HG03378 (cell line): ENCODE measurements around the gene TBC1D9.

Experiments
- ATAC-seq: cut with Tn5 transposase; IDR thresholded peaks from one replicate; pipeline ENCODE4 v1.9.1; 2021; ENCODE audit warnings: mild to moderate bottlenecking, moderate library complexity; ENCODE audit not compliant: unreplicated experiment

The TBC1D9 gene

DNA sequence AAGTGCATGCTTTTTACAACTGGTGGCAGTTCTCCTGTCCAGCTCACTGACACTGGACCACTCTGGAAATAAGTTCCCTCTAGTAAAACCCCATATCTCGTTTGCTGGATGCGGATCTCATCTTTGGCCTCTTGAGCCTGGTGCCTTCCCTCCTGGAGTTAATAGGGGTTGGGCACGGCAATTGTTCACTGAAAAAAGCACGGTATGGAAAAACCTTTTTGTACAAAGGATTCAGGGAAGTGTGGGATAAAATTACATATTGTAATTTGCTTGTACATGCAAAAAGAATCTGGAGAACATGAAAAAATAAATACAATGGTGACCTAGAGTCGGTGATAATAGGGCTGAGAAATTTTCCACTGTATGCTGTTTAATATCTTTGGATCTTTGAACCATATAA, 30.6 kb downstream of the TBC1D9 start:
- ATAC-seq: no peak

DNA sequence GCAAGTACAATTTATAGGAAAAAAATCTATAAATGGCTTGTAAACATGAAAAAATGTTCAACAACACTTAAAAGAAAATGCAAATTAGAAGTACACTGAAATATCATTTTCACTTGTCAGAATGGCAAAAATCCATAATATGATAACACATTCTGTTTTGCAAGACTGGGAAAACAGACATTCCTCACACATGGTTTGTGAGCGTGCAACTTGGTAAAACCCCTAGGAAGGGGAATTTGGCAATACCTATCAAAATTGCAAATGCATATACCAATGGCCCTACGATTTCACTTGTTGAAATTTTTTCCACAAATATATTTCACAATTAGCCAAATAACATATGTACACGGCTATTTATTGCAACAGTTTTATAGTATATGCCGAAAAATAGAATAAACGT, 31.4 kb downstream of the TBC1D9 start:
- ATAC-seq: no peak

DNA sequence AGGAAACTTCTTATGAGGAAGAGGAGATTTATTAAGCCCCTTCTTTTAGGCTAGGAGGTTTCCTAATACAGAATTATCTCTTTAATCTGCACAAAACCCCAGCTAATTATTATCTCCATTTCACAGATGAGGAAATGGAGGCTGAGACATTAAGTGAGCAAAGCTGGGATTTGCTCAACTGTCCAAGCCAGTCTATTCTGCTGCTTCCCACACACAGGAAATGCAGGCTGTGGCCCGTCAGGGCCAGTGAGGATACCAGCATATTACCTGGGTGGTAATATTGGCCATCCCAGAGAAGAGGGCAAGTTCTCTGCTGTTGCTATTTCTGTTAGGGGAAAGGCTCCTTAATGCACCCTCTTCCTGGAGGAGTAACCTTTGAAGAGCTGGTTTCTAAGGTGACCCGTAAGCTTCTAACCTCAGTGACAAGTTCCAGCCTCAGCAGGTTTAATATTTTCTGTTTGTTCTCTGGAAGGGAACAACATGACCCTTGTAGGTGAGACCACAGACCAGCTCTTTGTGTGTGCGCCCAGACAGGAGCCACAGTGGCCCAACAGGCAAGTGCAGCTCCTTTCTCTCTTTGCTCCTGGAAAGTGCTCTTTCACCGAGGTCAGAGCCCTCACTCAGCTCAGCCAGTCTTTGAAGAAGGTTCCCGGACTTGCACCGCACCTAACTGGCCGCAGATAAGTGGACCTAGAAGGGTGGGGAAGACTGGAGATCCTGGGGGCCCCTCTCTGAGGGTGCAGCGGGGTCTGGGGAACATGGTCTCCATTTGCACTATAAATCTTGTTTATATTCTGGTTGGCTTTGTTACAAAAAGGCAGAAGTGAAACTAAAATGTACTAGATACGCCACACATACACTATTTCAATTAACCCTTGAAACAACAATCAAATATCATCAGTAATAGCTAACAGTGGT, 35.5 kb downstream of the TBC1D9 start:
- peak; percentile 60 for ATAC-seq

DNA sequence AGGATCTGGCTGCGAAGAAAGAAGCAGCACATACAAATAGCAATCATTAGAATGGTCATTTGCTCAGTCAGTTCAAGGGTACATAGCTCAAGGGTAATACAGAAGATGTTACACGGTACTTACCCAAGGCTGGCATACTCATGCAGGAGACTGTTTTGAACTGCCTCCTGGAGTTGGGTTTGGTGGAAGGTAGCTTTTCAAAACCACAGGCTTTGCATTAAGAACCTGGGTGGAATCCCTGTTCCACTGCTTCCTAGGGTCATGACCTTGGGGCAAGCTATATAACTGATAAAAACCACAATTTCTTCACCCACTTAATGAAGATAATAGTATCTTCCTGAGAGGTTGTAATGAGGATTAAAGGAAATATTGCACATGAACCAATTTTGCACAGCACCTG, 36.5 kb downstream of the TBC1D9 start:
- peak; percentile 68 for ATAC-seq

DNA sequence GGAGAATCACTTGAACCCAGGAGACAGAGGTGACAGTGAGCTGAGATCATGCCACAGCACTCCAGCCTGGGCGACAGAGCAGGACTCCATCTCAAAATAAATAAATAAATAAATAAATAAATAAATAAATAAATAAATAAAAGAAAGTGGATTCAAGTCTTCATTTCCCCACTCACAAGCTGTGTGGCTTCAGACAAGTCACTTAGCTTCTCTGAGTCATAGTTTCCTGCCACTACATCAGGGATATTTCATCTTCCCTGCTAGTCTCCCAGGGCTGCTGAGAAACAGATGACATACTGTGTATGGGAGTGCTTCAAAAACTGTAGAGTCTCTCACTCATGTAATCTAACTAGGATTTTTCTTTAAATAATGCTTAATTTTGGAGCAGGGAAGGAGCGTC, 37.2 kb downstream of the TBC1D9 start:
- ATAC-seq: no peak

DNA sequence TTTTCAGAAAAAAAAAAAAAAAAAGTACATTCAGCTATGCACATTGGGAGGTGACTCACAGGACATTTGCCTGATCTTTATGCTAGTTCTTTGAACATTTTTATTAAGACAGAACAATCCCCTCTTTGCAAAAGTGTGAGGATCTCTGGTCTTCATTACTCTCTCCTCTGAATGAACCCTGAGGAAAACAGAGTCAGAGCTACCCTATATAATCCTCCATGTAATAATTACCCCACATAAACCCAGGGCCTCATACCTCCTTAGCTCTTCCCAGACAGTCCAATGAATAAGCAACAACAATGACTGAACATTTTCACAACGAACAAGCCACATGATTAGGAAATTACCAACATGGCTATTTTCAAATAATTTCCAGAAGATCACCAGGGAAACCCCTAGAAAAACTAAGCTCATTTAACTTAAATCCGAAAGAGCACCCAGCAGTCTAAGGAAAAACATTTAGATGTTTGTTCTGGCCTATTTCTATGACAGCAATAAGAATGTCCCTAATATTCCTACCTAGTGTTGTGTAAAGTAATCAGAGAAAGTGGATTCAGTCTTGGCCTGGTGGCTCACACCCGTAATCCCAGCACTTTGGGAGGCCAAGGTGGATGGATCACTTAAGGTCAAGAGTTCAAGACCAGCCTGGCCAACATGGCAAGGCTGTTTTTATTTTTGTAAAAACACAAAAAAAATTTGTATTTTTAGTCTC, 37.8 kb downstream of the TBC1D9 start:
- no peak for ATAC-seq

DNA sequence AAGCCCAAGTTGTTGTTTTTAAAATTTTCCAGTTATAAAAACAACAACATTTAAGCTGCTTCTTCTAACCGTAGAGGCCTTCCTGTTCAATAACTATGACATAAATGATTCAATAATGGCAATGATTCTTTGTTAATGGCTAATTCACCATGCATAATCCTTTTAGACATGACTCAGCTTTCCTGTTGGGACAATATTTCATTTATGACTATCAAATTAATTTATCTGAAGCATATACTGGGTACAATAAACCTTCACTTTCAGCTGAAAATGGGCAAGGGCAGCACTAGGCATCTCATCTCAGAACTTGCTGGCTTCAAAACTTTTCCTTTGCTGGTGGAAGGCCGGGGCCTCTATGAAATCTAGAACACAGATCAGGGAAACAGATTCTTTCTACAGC, 38.9 kb downstream of the TBC1D9 start:
- no peak for ATAC-seq

DNA sequence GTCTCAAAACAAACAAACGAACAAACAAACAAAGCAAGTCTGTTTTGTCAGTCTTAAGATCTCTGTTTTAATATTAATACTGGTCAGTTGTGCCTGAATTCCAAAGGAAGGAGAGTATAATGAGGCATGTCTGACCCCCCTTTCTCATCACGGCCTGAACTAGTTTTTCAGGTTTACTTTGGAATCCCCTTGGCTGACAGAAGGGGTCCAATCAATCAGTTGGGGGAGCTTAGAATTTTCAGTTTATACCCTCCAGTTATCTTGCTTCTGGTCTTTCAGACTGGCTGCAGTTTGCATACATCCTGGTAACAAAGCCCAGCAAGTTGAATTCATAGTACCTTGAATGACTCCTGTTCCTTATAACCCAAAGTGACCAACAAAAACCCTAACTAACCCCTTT, 41.1 kb downstream of the TBC1D9 start:
- ATAC-seq: no peak

DNA sequence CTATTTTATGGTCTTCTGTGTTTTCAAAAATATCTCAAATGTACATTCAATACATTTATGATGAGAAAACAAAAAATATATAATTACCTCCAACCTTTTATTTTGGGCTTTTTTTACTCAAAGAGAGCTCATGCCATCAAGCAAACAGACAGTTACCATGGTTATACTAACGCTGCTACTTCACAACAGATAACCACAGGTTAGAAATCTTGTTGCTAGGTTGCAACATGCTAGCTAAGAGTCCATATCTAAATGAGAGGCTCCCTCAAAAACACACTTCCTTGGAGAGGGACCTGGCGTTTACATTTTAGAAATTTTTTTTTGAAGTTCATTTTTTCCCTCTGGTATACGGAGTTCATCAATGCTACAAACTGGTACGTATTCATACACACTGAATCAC, 44.3 kb downstream of the TBC1D9 start:
- no peak for ATAC-seq

DNA sequence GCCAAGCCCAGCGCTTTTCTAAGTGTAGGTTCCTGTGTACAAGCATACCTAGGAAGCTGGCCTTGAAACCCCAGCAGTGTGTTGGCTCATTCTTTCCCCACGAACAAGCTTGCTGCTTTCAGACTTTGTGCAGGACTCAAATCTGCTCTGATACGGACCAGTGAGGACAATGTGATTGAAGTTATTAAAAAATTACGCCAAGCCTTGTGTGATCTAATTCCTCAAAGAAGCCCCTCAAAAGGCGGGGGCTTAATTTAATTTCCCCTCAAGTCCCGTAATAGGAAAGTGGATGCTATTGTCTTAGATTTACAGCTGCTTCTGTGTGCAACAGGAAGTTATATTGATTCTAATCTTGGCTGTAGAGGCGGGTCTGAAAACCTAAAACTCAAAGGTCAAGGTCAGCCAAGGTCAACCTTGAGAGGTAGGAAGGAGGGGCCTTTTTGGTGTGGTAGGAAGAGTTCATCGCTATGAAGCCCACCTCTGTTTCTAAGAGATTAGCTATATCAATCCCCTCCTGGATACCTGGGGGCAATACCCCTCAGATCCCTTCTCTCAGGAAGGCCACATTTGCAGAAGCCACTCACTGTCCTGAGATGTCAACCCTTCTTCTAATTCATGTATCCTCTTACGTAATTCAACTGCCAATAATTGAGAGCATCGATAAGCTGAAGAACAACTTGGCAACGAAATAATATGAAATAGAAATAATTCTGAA, 45.1 kb downstream of the TBC1D9 start:
- ATAC-seq: no peak

DNA sequence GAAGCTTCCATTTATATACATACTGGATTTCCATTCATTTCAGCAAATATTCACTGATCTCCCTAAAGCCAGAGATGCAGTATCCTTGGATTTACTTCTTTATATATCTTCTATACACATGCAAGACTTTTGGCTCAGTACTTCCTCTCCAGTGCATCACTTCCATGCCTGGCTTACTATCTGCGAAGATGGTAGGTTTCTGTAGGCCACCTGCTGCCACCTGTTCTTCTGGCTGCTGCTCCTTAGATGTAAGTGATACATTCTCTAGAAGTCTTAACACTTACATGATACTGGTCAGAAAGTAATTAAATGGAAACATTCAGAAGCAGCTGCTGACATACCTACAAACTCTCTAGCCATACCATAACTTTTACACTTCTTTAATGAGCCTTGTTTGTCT, 48.9 kb downstream of the TBC1D9 start:
- no peak for ATAC-seq

DNA sequence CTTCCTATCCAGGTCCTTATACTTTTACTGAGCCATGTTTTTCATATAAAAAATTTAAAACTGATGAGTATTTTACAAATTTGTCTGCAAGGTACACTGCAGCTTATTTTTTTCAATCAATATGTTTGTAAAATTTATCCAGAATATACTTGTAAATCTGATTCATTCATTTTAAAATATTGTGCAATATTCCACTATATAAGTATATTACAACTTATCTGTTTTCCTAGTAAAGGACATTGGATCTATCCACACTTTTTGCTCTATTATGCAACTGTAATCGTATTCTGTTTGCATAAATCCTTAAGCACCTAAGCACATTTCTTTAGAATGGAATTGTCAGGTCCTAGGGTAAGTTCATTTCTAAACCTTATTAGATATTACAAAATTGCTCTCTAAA, 49.5 kb downstream of the TBC1D9 start:
- ATAC-seq: no peak

DNA sequence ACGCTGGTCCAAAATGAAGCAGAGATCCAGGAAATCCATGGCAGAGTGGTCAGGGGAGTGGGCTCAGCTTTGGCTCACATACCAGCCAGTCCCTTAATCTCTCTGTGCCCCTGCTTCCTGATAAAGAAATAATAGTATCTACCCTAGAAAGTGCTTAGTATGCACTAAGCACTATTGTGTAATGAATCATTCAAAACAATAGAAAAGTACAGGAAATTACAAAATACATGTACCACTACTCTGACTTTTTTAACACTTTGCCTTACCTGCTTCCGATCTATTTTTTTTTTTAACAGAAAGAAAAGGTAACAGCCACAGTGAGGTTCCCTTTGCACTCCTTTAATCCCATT, 49.9 kb downstream of the TBC1D9 start:
- no peak for ATAC-seq

DNA sequence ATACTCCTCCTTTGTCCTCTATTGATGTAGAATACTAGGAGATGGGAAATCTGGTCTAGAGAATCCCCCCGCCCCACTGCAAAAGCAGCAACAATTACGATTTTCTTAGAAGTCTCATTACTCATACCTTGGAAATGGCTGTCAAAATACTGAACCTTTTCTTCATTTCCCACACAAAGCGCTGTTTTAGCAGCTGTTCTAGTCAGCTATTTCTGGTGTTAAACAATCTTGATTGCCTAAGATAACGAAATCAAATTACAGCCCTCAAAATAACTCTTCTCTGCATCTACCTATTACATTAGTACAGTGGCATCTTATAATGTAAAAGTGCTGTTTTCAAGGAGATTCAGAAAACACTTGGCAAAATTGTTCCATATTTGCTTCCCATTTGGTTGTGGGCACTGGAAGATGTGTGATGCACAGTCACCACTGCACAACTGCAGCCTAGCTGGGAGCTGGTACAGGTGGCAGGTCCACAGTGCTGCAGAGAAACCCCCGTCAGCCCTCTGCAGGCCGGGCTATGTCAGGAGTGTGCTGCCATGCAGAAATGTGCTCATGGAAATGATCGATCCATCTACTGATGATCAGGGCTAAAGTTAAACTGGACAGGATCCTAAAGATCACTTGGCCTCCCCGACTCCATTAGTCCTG, 50.4 kb downstream of the TBC1D9 start:
- ATAC-seq: no peak

DNA sequence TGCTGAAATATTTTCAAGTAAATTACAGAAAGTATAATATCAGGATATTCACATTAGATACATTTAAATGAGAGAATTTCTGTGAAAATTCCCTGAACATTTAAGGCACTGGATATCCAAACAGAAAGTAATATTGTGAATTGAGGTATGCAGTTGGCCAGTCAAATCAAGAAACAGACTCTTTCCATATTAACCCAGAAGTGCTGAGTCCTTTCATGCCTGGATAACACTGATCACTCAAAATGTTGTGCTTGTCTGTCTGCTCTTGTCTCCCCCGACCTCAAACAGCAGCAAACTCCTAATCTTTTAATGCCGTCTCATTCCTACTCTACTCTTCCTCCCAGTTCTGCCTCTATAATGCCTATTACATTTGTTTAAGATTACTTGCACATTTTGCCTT, 51.2 kb downstream of the TBC1D9 start:
- ATAC-seq: peak; percentile 47

DNA sequence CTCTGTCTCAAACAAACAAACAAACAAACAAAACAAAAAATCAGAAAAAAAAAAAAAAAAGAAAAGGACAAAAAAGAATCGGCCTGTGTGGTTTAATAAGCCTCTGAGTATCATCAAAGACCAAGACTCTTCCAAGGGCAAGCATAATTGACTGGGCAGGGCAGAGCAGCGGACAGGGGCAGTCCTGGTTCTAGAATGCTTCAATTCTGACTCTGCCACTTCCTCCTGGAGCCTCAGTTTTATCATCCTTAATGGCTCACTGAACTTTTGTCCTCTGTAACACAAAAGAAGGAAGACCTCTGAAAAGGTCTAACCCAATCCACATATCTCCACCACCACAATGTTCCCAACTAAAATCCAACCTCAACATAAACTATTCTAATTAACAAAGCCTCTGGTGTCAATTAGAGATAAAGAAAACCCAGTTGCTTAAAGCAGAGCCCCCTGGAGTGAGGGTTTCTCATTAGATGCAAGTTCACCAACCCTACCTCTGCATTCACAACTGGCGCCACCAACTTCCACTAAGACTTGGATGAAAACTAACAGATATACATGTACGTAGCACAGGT, 51.7 kb downstream of the TBC1D9 start:
- ATAC-seq: no peak

DNA sequence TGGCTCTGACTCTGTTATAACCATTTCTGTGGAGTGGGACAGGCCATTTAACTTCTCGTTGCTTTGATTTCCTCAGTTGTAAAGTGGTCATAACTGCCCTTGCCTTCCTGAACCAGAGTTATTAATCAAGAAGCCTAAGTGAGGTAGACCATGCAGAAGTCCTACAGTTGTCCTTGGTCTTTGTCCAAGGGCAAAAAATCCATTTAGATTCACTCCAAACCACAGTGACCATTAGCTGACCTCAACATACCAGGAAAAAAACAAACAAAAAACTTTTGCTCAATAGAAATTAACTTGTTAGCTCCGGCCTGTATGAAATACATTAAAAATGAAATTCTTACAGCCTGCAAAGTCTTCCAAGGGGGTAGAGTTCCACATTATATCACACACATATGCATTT, 52.7 kb downstream of the TBC1D9 start:
- no peak for ATAC-seq

DNA sequence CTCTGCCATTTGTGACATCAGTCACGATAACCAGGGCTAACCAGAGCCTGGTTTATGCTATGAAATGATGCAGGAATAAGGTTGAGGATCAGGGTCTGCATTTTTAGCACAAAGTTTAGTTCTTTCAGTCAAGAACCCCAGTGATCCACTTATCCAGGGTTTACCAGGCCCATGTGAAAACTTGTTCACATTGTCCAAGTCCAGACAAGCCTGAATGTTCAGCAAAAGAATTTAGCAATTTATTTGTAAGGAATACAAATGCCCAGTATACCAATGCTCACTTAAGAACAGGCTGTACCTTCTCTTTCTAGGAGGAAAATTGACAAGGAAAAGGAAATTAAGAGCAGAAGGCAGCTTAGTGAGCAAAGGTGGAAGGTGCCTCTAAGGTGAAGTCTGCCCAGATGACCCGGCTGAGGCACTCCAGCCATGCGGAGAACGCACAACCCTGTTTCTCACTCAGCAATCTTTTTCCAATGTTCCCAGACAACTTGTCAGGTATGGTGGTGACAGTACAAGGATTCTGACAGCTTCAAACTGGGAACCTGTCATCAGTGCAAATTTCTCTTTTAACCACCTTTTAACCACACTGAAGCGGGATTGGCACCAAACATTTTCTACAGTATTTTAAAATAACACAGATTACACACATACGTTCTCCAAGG, 54.0 kb downstream of the TBC1D9 start:
- ATAC-seq: no peak

DNA sequence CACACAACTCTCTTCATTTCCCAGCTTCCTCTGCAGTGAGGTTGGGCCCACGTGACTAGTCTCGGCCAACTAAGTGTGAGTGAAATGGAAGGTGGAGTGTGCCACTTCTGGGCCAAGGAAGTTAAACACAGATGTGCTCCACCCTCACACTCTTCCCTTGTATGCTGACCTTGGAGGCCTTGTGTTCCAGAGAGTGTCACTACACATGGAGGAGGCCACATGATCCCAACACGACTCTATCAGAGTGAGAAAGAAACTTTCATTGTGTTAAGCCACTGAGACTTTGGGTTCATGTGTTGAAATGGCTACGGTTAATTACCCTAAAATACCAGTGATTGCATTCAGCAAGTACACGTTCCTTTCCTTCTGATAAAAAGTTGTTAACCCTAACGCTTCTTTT, 55.1 kb downstream of the TBC1D9 start:
- ATAC-seq: no peak
